NT2/D1 (cell line): ENCODE data around the gene FRMD8.
"Not testable (repeated sequence)": the region's sequence is repeated elsewhere in the genome, so short reads cannot be mapped to it uniquely, and the experiment has no call there.

Experiments used
- DNase-seq: peaks from one replicate; pipeline ENCODE4 v3.0.0-alpha.2; 2011; ENCODE audit warnings: low read depth, low spot score
- H3K27me3 ChIP-seq: 2 replicates; pipeline ENCODE4 v1.6.0; 2011; ENCODE audit warnings: mild to moderate bottlenecking; ENCODE audit not compliant: insufficient read length, insufficient read depth
- H3K36me3 ChIP-seq: 2 replicates; pipeline ENCODE4 v1.6.1; 2011; ENCODE audit warnings: mild to moderate bottlenecking, low read length, mixed read lengths; ENCODE audit not compliant: insufficient read depth, insufficient read length
- H3K4me1 ChIP-seq: 2 replicates; pipeline ENCODE4 v1.5.1; 2011; ENCODE audit not compliant: insufficient read depth, insufficient read length
- H3K4me3 ChIP-seq: 2 replicates; pipeline ENCODE4 v1.5.1; 2011; ENCODE audit warnings: low read depth; ENCODE audit not compliant: insufficient read length
- H3K9ac ChIP-seq: 2 replicates; pipeline ENCODE4 v1.6.0; 2011; ENCODE audit warnings: low read depth; ENCODE audit not compliant: insufficient read length
- H3K9me3 ChIP-seq: 2 replicates; pipeline ENCODE4 v1.5.1; 2011; ENCODE audit warnings: mild to moderate bottlenecking, low read length; ENCODE audit not compliant: insufficient read depth
- SUZ12 ChIP-seq: IDR thresholded peaks from 2 replicates; pipeline ENCODE4 v1.6.1; 2011; ENCODE audit not compliant: insufficient read length, insufficient read depth; ENCODE audit errors: extremely low read depth
- YY1 ChIP-seq: IDR thresholded peaks from 2 replicates; pipeline ENCODE4 v1.6.1; 2011; ENCODE audit not compliant: insufficient read length, insufficient read depth
- ZNF274 ChIP-seq: IDR thresholded peaks from 2 replicates; pipeline ENCODE4 v1.6.1; 2011; ENCODE audit warnings: mild to moderate bottlenecking, low read depth, low read length

FRMD8 gene

DNA sequence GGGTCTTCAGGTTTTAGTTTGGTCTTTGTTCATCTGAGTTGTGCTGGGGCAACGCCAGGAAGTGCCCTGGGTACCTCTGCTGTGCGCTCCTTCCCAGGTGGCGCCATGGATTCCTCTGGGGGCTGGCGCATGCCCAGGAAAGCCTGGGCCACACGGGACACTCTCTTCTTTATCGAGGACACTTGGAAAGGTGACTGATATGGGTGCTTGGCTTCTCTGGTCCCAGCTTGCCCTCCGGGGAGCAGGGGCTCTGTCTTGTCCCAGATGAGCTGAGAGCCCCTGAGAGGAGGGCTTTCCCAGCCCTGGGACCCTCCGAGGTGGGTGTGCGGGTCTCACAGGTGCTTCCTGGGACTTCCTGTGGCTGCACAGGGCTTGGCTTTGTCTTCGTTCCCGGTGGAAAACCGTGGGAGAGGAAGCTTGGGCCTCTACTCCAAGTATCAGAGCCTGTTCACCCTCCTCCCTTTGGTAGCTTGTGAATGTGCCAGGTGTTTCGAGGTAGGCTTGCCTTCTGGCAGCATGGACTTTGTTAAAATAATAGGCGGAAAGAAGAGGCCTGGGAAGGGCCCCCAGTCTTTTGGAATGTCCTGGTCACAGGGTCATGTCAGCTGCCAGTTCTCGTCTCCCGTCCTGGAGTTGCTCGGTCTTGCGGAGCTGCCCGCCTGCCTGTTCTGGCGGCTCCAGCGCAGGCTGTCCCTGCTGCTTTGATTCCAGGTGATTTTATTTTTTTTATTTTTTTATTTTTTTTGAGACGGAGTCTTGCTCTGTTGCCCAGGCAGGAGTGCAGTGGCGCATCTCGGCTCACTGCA lies 26.0 kb downstream of the FRMD8 start:
- no peak for DNase-seq
- no peak for TF ChIP-seq SUZ12
- TF ChIP-seq YY1, result no peak
- no peak for TF ChIP-seq ZNF274
- Histone ChIP-seq H3K4me1 (peaks cover 20% of the 10 kb centered on the region), H3K4me3 (no peak overlapping the region), H3K36me3 (peaks cover 50% of the 10 kb centered on the region), H3K9me3 (no peaks in the 10 kb centered on the region), H3K9ac (no peak overlapping the region), H3K27me3 (no peaks in the 10 kb centered on the region)

DNA sequence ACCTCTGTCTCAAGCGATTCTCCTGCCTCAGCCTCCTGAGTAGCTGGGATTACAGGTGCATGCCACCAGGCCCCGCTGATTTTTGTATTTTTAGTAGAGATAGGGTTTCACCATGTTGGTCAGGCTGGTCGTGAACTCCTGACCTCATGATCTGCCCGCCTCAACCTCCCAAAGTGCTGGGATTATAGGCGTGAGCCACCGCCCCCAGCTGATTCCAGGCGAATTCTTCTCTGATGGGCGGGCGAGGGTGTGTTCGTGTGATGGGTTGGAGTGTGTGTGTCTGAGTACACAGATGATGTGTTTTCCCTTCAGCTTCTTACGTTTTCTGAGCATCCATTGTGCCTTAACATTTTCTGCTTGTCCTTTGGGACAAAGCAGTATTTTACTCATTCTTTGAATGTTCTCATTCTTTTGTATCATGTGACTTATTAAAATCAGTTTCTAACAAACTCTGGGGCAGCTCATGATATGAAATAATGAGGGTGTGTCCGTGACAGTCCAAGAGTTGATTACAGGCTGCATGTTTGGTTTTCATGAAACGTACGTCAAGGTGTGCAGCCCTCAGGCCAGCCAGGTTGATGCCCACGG lies 26.7 kb downstream of the FRMD8 start:
- not testable (repeated sequence) for H3K27me3 ChIP-seq, DNase-seq, H3K9me3 ChIP-seq, H3K9ac ChIP-seq, H3K4me3 ChIP-seq
- peaks cover 50% of the 10 kb centered on the region for H3K36me3 ChIP-seq
- H3K4me1 ChIP-seq, result peaks cover 26% of the 10 kb centered on the region

DNA sequence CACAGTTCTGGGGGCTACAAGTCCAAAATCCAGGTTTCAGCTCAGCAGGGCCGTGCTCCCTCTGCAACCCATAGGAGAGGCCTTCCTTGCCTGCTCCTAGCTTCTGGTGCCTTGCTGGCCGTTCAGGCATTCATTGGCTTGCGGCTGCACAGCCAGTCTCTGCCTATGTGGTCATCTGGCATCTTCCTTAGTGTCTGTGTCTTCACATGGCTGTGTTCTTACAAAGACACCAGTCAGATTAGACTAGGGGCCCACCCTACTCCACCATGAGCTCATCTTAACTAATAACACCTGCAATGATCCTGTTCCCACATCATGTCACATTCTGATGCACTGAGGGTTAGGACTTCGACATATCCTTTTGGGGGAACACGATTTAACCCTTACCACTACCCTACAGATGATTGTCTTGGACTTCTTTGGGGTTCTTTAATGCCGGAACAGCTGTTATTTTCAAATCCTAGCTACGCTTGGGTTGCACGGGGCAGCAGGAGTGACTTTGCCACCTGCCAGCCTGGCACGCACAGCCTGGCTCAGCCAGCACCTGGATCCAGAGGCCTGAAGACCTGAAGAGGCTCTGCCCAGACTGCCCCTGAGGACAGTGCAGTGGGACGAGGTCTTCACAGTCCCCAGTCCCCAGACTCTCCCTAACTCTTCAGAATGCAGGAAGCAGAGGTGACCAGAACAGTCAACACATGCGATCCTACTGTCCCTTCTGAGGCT lies 28.5 kb downstream of the FRMD8 start:
- Histone ChIP-seq H3K4me3 (no peak overlapping the region), H3K36me3 (peaks cover 32% of the 10 kb centered on the region), H3K27me3 (no peaks in the 10 kb centered on the region), H3K9ac (peak overlapping the region; percentile 68), H3K4me1 (peaks cover 34% of the 10 kb centered on the region), H3K9me3 (no peaks in the 10 kb centered on the region)
- TF ChIP-seq YY1 (no peak), ZNF274 (no peak), SUZ12 (no peak)
- no peak for DNase-seq

DNA sequence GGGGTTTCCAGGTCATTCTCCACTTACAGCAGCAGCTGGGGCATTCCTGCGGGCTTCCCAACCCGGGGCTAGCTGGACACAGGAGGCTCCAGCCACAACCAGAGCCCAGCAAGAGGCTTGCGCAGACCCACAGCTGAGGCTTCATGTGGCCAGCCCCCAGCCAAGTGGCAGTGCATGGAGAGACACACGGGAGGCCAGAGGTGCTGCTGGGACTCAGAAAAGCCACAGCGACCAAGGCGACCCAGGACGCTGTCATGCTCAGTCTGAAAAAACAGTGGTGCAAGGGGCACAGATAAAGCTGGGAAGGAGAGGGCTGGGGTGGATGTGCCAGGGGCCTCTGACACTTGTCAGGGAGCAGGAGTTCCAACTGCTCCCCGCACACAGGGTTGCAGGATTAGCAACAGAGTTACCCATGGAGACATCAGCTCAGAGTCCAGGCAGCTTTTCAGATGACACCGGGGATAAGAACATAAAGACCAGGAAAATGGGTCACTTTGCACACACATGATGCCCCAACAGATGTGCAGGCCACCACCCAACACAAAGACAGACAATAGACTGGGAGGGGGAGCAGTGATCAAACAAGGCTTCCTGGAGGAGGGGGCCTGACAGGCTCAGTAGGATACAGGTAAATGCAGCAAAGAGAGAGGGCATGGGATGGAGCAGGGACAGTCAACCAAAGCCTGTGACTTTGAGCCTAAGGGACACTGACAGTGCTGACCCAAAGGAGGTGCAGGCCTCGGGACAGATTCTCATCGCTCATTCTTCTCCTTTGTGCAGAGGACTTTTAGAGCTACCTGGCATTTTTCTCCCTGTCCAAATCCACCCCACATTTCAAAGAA lies 29.3 kb downstream of the FRMD8 start:
- Histone ChIP-seq H3K4me3 (no peak overlapping the region), H3K27me3 (no peaks in the 10 kb centered on the region), H3K4me1 (peaks cover 34% of the 10 kb centered on the region), H3K9ac (peak overlapping the region; percentile 81), H3K9me3 (no peaks in the 10 kb centered on the region), H3K36me3 (peaks cover 29% of the 10 kb centered on the region)
- TF ChIP-seq ZNF274 (no peak), SUZ12 (no peak), YY1 (no peak)
- no peak for DNase-seq

DNA sequence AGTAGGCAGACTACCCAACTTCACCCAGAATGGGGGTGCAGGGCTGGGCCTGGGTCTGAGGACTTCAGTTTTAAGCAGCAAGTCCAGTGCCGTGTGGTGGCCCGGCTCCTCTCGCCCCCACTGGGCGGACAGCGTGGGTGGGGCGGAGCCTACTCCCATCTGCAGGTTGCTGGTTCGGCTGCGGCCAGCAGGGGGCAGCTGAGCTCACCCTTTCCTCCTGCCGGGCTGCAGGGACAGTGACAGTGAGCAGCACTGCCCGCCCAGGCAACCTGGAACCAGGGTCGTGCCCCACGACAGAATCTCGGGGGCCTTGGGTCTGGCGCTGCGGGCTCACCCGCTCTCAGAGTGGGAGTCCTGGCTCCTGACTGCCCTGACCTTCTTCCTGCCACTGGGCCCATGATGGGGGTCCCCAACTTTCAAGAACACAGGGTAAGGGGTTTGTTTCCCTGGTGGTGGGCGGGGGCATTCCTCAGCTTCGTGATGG lies 29.9 kb downstream of the FRMD8 start:
- Histone ChIP-seq H3K9ac (peak overlapping the region; percentile 81), H3K27me3 (no peaks in the 10 kb centered on the region), H3K36me3 (peaks cover 23% of the 10 kb centered on the region), H3K9me3 (no peaks in the 10 kb centered on the region), H3K4me3 (no peak overlapping the region), H3K4me1 (peaks cover 37% of the 10 kb centered on the region)
- TF ChIP-seq YY1, result no peak
- TF ChIP-seq SUZ12, result no peak
- no peak for TF ChIP-seq ZNF274
- peak; percentile 71 for DNase-seq

DNA sequence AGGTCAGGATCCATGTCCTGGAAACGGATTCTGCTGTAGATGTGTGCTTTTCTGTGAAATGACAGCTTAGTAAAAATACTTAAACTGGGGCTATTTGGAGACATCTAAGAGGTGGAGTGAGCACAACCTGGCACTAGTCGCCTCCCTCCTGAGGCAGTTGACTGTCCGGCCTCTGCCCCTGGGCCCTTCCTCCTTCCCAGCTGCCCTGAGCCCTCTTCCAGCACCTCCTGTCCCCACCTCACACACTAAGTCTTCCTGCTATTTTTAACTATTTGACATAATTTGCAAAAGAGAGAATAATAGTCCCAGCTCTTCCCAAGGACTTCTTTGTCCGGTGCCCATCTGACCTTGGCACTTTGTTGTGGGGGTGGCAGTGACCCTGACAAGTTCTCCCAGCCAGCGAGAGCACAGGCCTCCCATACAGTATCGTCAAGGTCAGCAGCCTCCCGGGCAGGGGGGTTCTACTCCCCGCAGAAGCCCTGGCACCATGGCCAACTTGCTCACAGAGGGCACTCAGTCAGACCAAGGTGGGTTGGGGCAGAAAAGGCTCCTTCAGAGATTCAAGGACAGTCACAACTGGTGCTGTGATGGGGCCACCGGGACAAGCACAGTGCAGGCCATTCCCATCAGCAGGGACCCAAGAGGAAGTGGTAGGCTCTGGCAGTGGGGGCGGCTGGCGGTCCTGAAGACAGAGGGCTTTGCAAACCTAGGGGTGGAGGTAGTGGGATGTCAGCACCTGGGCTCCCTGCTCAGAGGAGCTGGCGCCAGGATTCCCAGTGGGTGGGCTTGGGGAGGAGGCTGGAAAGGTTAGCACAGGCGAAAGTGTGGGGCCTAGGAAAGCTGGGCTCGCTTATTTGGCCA lies 30.6 kb downstream of the FRMD8 start:
- TF ChIP-seq ZNF274 (no peak), YY1 (no peak), SUZ12 (no peak)
- no peak for DNase-seq
- H3K27me3 ChIP-seq, result no peaks in the 10 kb centered on the region
- no peaks in the 10 kb centered on the region for H3K9me3 ChIP-seq
- H3K9ac ChIP-seq, result peak overlapping the region; percentile 65
- peaks cover 16% of the 10 kb centered on the region for H3K36me3 ChIP-seq
- H3K4me1 ChIP-seq, result peaks cover 39% of the 10 kb centered on the region
- H3K4me3 ChIP-seq, result no peak overlapping the region
